Esophagus squamous epithelium (tissue), 5 donors: ENCODE results near the gene MYO9A. TPM values are rescaled to one million over a fixed set of nuclear protein-coding genes. Genes with fewer than 3 reads are reported as not detected.

Source experiments
- DNase-seq: peaks from one replicate; lab custom pipeline; 2025; lab: John Stamatoyannopoulos, UW
- H3K27ac ChIP-seq, 4 donors: fragments of 200-600 bp; sonication (generic); one replicate each; pipeline ENCODE4 v1.5.1; 2016 to 2019; ENCODE audit warnings: mild to moderate bottlenecking in 1 of 4
- H3K27me3 ChIP-seq, 4 donors: fragments of 200-600 bp; sonication (generic); 1 replicate in 3 of 4; 2 replicates in 1 of 4; pipeline versions ENCODE4 v1.5.1 to v1.6.0; 2017 to 2021; ENCODE audit warnings: antibody characterized with exemption in 1 of 4
- H3K36me3 ChIP-seq, 3 donors: fragments of 200-600 bp; sonication (generic); one replicate each; pipeline ENCODE4 v1.5.1; 2016 to 2019
- H3K4me1 ChIP-seq, 3 donors: fragments of 200-600 bp; sonication (generic); one replicate each; pipeline ENCODE4 v1.5.1; 2017 to 2019
- H3K4me3 ChIP-seq, 4 donors: fragments of 200-600 bp; sonication (generic); 1 replicate in 3 of 4; 2 replicates in 1 of 4; pipeline ENCODE4 v1.5.1; 2016 to 2019; ENCODE audit warnings: mild to moderate bottlenecking in 2 of 4, moderate library complexity in 1 of 4
- H3K9me3 ChIP-seq, 3 donors: fragments of 200-600 bp; sonication (generic); one replicate each; pipeline ENCODE4 v1.5.1; 2016 to 2019
- CTCF ChIP-seq, 6 experiments: fragments of 450-650 bp in 4 of 6; fragments of 200-600 bp in 2 of 6; sonication (generic) in 2 of 6; IDR thresholded peaks; one replicate each; pipeline ENCODE4 v1.5.1; 2016 to 2019; ENCODE audit warnings: antibody characterized with exemption in 6 of 6, mild to moderate bottlenecking in 4 of 6, moderate library complexity in 4 of 6
- POLR2A ChIP-seq, 4 donors: fragments of 450-650 bp; IDR thresholded peaks; one replicate each; pipeline ENCODE4 v1.6.1; 2017; ENCODE audit warnings: antibody characterized with exemption in 4 of 4, mild to moderate bottlenecking in 4 of 4, moderate library complexity in 3 of 4
- WGBS, 2 donors: methylation state at CpG; one replicate each; pipeline ENCODE4 v1.1.5; 2018; 5-methylcytosine and 5-hydroxymethylcytosine counted together
- intact Hi-C: fragments of 100-400 bp; cut with DNase I; formaldehyde crosslinking; loops from one replicate; pipeline ENCODE4 v1.15.0; 2022
- total RNA-seq, 4 donors: library from RNA; depleted of rRNA; stranded (reverse); fragments of >200 nt; gene quantifications; one replicate each; pipeline ENCODE4 v1.1.0, GENCODE V29; 2016
- donor health status: DM: yes; HTN: yes; CAD: no.

The MYO9A gene
- total RNA-seq, 4 donors from 2014 or later, result 18.2 to 62.0 (median 35.0) TPM

- Histone ChIP-seq H3K9me3 (no peaks in the 10 kb centered on the region), H3K4me3 (no peak overlapping the region), H3K27ac (no peak overlapping the region), H3K27me3 (no peaks in the 10 kb centered on the region), H3K4me1 (no peaks in the 10 kb centered on the region), H3K36me3 (no peaks in the 10 kb centered on the region)
- intact Hi-C loops, result no loop called here
- TF ChIP-seq POLR2A (IDR thresholded peaks at IDR 0.05), result no peak
- TF ChIP-seq CTCF (IDR thresholded peaks at IDR 0.05), result no peak
- WGBS, 2 donors, result 72 to 79% methylated on average over 2 of the region's 2 CpGs
- no peak for DNase-seq
These were observed 29.5 kb upstream of the MYO9A start for GRCh38 chr15:72147418-72147817.

- no peaks in the 10 kb centered on the region for H3K36me3 ChIP-seq
- intact Hi-C loops, result no loop called here
- no peak for TF ChIP-seq CTCF (IDR thresholded peaks at IDR 0.05)
- TF ChIP-seq POLR2A (IDR thresholded peaks at IDR 0.05), result no peak
These were observed 29.0 kb upstream of the MYO9A start for GRCh38 chr15:72146934-72147333.

GRCh38 chr15:72146221-72146620, 28.3 kb upstream of the MYO9A start:
- Histone ChIP-seq H3K27ac (no peak overlapping the region), H3K9me3 (no peaks in the 10 kb centered on the region), H3K27me3 (no peaks in the 10 kb centered on the region), H3K36me3 (no peaks in the 10 kb centered on the region), H3K4me3 (no peak overlapping the region), H3K4me1 (no peaks in the 10 kb centered on the region)
- intact Hi-C loops, result no loop called here
- TF ChIP-seq POLR2A (IDR thresholded peaks at IDR 0.05), result no peak
- no peak for DNase-seq
- 73 to 79% methylated on average over 3 of the region's 3 CpGs for WGBS, 2 donors

More at GRCh38 chr15:72146934-72147333, 29.0 kb upstream of the MYO9A start:
- no peak for DNase-seq
- Histone ChIP-seq H3K4me3 (no peak overlapping the region), H3K9me3 (no peaks in the 10 kb centered on the region), H3K27ac (no peak overlapping the region), H3K27me3 (no peaks in the 10 kb centered on the region), H3K4me1 (no peaks in the 10 kb centered on the region)

- intact Hi-C loops, result no loop called here
- Histone ChIP-seq H3K4me3 (no peak overlapping the region), H3K27me3 (no peaks in the 10 kb centered on the region), H3K36me3 (peaks cover 0 to 8% (median 0%) of the 10 kb centered on the region in 3 donors), H3K9me3 (no peaks in the 10 kb centered on the region), H3K27ac (no peak overlapping the region), H3K4me1 (no peaks in the 10 kb centered on the region)
- 51 to 54% methylated on average over 4 of the region's 4 CpGs for WGBS, 2 donors
- no peak for DNase-seq
- TF ChIP-seq POLR2A (IDR thresholded peaks at IDR 0.05) (no peak), CTCF (IDR thresholded peaks at IDR 0.05) (no peak)
These were observed 23.5 kb upstream of the MYO9A start for GRCh38 chr15:72141171-72142084.

GRCh38 chr15:72140088-72140487, 22.1 kb upstream of the MYO9A start:
- Histone ChIP-seq H3K4me1 (peaks cover 0 to 10% (median 0%) of the 10 kb centered on the region in 3 donors), H3K27ac (no peak overlapping the region)

More at GRCh38 chr15:72140088-72140487, 22.1 kb upstream of the MYO9A start:
- Histone ChIP-seq H3K9me3 (no peaks in the 10 kb centered on the region), H3K36me3 (peaks cover 0 to 8% (median 0%) of the 10 kb centered on the region in 3 donors), H3K4me3 (no peak overlapping the region), H3K27me3 (no peaks in the 10 kb centered on the region)
- 79 to 89% methylated on average over 3 of the region's 3 CpGs for WGBS, 2 donors
- no peak for TF ChIP-seq CTCF (IDR thresholded peaks at IDR 0.05)
- no peak for TF ChIP-seq POLR2A (IDR thresholded peaks at IDR 0.05)
- intact Hi-C loops, result no loop called here
- DNase-seq, result no peak
